Ishikawa (cell line): ENCODE results near the gene PLEKHN1.

Experiments used
- CEBPB ChIP-seq: IDR thresholded peaks from 2 replicates; pipeline ENCODE4 v1.6.1; 2012
- CREB1 ChIP-seq: IDR thresholded peaks from 2 replicates; pipeline ENCODE4 v1.6.1; 2012; ENCODE audit warnings: low read depth
- EGR1 ChIP-seq: IDR thresholded peaks from 2 replicates; pipeline ENCODE4 v1.6.1; 2012
- EP300 ChIP-seq: IDR thresholded peaks from 2 replicates; pipeline ENCODE4 v1.6.1; 2012; ENCODE audit warnings: borderline replicate concordance
- FOXM1 ChIP-seq: IDR thresholded peaks from 2 replicates; pipeline ENCODE4 v1.6.1; 2012; ENCODE audit warnings: low read depth, borderline replicate concordance
- NFIC ChIP-seq: IDR thresholded peaks from 2 replicates; pipeline ENCODE4 v1.6.1; 2012
- RAD21 ChIP-seq: IDR thresholded peaks from 2 replicates; pipeline ENCODE4 v1.6.1; 2012; ENCODE audit warnings: low read depth
- TAF1 ChIP-seq: IDR thresholded peaks from 2 replicates; pipeline ENCODE4 v1.6.1; 2012; ENCODE audit warnings: low read depth, mild to moderate bottlenecking
- TCF12 ChIP-seq: IDR thresholded peaks from 2 replicates; pipeline ENCODE4 v1.6.1; 2012; ENCODE audit warnings: low read depth
- TEAD4 ChIP-seq: IDR thresholded peaks from 2 replicates; pipeline ENCODE4 v1.6.1; 2012
- YY1 ChIP-seq: IDR thresholded peaks from 2 replicates; pipeline ENCODE4 v1.6.1; 2012; ENCODE audit warnings: low read depth
- ZBTB7A ChIP-seq: IDR thresholded peaks from 2 replicates; pipeline ENCODE4 v1.6.1; 2012; ENCODE audit warnings: low read depth
- TF ChIP-seq, protein P1 (sequence below): IDR thresholded peaks from 2 replicates; pipeline ENCODE4 v1.6.1; 2012
- TF ChIP-seq, protein P2 (sequence below): IDR thresholded peaks from 2 replicates; pipeline ENCODE4 v1.6.1; 2012; ENCODE audit warnings: low read depth, mild to moderate bottlenecking
- TF ChIP-seq, protein P3 (sequence below): IDR thresholded peaks from 2 replicates; pipeline ENCODE4 v1.6.1; 2012

PLEKHN1 gene, protein sequence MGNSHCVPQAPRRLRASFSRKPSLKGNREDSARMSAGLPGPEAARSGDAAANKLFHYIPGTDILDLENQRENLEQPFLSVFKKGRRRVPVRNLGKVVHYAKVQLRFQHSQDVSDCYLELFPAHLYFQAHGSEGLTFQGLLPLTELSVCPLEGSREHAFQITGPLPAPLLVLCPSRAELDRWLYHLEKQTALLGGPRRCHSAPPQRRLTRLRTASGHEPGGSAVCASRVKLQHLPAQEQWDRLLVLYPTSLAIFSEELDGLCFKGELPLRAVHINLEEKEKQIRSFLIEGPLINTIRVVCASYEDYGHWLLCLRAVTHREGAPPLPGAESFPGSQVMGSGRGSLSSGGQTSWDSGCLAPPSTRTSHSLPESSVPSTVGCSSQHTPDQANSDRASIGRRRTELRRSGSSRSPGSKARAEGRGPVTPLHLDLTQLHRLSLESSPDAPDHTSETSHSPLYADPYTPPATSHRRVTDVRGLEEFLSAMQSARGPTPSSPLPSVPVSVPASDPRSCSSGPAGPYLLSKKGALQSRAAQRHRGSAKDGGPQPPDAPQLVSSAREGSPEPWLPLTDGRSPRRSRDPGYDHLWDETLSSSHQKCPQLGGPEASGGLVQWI

DNA sequence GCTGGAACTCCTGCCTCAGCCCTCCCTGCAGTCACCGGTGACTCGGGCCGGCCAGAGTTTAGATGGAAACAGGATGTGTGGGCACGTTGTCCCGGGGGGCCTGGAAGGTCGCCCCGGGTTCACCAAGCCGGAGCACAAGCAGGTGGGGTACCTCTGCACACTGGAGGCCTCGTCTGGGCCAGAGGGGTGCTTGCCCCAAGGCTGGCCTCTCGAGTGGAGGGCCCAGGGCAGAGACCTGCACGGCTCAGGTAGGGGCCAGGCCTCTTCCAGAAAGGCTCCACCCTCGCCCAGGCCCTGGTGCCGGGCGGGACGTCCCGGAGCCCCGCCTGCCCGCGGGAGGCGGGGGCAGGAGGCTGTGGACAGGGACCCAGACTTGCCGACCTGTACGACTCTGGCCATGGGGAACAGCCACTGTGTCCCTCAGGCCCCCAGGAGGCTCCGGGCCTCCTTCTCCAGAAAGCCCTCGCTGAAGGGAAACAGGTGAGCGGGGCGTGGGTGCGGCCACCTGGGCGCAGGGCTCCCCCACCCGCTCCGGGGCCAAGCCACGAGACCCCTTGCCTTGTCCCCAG, at the start of gene PLEKHN1:
Gene PLEKHN1, plus strand, starts transcription at position 348 of the 569 bp plus-strand sequence. Its CDS starts 50 bp downstream, at position 398.
- TF ChIP-seq RAD21 (no peak), TAF1 (0 out of 2 replicates have a peak, but pooled peaks have one; percentile 7), TCF12 (no peak), FOXM1 (no peak)

DNA sequence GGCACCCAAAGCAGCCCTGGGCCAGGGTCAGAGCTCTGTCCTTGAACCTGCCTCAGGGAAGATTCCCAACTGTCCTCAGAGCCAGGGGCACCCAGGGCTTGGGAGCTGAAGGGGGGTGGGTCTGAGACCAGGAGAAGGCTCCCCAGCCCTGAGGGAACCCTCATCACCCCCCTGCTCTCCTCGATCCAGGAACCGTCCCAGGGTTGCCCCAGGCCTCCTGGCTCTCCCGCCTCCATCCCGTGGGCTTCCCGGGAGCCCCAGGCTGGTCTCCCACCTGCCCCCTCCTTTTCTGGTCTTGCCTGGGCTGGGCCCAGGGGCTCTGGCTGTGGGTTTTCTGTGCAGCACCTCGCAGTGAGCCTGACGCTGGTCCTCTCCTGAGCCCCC, 49.2 kb upstream of the PLEKHN1 start:
- no peak for TF ChIP-seq FOXM1
- TF ChIP-seq, protein P1, sequence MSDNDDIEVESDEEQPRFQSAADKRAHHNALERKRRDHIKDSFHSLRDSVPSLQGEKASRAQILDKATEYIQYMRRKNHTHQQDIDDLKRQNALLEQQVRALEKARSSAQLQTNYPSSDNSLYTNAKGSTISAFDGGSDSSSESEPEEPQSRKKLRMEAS: no peak
- no peak for TF ChIP-seq CREB1
- no peak for TF ChIP-seq ZBTB7A
- no peak for TF ChIP-seq TAF1
- no peak for TF ChIP-seq NFIC
- TF ChIP-seq EP300: no peak
- TF ChIP-seq RAD21: no peak
- TF ChIP-seq, protein P2, sequence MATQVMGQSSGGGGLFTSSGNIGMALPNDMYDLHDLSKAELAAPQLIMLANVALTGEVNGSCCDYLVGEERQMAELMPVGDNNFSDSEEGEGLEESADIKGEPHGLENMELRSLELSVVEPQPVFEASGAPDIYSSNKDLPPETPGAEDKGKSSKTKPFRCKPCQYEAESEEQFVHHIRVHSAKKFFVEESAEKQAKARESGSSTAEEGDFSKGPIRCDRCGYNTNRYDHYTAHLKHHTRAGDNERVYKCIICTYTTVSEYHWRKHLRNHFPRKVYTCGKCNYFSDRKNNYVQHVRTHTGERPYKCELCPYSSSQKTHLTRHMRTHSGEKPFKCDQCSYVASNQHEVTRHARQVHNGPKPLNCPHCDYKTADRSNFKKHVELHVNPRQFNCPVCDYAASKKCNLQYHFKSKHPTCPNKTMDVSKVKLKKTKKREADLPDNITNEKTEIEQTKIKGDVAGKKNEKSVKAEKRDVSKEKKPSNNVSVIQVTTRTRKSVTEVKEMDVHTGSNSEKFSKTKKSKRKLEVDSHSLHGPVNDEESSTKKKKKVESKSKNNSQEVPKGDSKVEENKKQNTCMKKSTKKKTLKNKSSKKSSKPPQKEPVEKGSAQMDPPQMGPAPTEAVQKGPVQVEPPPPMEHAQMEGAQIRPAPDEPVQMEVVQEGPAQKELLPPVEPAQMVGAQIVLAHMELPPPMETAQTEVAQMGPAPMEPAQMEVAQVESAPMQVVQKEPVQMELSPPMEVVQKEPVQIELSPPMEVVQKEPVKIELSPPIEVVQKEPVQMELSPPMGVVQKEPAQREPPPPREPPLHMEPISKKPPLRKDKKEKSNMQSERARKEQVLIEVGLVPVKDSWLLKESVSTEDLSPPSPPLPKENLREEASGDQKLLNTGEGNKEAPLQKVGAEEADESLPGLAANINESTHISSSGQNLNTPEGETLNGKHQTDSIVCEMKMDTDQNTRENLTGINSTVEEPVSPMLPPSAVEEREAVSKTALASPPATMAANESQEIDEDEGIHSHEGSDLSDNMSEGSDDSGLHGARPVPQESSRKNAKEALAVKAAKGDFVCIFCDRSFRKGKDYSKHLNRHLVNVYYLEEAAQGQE: no peak
- TF ChIP-seq EGR1: no peak

DNA sequence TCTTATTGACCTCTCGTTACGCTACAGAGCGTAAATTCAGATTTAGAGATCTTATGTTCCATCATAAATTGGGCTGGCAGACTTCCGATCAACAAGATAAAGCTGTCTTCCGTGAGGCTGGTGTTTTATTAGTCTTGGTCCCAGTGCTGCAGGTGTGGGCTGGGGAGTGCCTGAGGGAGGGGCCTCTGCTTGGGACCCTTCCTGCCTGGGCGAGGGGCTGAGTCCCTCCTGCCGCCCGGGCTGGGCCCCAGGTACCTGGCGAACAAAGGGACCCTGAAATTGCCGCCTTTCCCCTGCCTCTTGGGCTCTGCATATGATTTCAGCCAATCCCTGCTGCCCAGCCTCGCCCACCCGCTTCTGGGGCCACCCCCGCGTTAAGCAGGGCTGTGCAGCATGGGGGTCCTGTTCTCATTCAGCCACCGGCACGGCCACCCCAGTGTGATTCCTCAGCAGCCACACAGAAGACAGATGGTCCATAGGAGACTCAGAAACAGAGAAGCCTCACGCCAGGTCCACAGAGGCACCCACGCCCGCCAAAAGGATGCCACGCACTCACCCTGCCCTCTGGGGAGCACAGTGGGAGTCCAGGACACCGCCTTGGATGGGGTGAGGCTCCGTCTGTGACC, 48.7 kb upstream of the PLEKHN1 start:
- no peak for TF ChIP-seq CREB1

DNA sequence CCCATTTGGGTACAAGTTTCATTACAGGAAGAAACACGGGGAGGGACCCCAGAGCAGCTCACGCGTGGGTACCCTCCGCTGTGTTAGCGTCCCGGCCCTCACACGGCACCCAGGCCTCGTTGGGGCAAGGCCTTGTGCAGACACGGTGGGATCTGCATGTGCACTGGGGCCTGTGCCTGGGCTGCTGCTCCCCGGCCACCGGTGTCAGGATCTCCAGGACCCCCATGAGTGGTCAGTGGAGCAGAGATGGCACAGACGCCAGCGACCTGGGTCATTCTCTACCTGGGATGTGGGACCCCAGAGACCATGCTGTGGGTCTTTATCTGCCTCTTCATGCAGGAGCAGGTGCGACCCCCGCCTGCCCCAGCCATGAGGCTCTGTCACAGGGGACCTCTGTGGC, 47.9 kb upstream of the PLEKHN1 start:
- TF ChIP-seq EP300: no peak
- TF ChIP-seq, protein P1: no peak

DNA sequence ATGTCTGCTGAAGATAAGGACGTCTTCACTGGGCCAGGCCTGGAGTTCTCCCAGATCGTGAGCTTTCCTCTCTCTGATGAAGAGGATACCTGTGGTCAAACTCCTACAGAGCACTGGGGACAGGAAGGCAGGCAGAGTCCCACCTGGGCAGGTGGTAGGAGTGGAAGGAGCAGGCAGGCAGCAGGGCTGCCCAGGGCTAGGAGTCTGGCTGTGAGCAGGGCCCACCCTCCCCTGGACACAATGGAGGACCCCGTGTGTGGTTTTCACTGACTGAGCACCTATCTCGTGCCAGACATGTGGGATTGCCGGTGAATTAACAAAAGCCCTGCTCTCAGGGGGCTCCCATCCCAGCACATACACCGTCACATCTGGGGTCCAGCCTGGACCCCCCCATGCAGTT, 47.4 kb upstream of the PLEKHN1 start:
- TF ChIP-seq CEBPB (no peak), YY1 (no peak)

DNA sequence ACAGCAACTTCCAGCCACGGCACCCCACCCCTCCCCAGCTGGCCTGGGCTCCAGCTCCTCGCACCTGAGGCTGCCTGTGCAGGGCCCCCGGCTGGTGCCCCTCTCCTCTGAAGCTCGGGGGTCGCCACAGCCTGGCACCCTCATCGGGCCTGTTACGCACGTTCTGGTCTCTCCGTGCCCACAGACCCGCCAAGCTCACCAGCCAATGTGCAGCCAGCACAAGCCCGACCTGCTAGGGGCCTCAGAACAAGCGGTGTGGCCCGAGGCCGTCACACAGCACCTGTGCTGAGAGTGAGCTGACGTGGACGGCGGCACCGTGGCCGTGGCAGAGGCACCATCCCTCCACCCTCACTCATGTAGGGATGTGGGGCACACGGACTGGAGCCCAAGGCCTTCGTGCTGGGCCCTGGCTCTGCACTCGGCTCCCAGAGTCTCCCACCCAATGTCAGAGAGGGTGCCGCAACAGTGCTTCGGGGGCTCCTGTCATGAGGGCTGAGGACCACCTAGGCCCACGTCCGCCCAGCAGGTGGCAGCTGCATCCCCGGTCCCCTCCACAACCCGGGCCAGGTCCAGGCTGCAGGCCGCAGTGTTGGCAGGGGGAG, 46.9 kb upstream of the PLEKHN1 start:
- TF ChIP-seq TAF1 (no peak), RAD21 (no peak), NFIC (no peak), FOXM1 (no peak), YY1 (no peak), EP300 (no peak), ZBTB7A (no peak), TEAD4 (no peak), CEBPB (no peak), EGR1 (no peak), TCF12 (no peak)
- TF ChIP-seq, protein P3, sequence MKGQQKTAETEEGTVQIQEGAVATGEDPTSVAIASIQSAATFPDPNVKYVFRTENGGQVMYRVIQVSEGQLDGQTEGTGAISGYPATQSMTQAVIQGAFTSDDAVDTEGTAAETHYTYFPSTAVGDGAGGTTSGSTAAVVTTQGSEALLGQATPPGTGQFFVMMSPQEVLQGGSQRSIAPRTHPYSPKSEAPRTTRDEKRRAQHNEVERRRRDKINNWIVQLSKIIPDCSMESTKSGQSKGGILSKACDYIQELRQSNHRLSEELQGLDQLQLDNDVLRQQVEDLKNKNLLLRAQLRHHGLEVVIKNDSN: no peak
- TF ChIP-seq, protein P2: no peak
- TF ChIP-seq, protein P1: no peak
